ENCODE measurements around the gene BUD13. TPM values are rescaled to one million over a fixed set of nuclear protein-coding genes. Genes with fewer than 3 reads are reported as not detected.

BUD13 gene, protein sequence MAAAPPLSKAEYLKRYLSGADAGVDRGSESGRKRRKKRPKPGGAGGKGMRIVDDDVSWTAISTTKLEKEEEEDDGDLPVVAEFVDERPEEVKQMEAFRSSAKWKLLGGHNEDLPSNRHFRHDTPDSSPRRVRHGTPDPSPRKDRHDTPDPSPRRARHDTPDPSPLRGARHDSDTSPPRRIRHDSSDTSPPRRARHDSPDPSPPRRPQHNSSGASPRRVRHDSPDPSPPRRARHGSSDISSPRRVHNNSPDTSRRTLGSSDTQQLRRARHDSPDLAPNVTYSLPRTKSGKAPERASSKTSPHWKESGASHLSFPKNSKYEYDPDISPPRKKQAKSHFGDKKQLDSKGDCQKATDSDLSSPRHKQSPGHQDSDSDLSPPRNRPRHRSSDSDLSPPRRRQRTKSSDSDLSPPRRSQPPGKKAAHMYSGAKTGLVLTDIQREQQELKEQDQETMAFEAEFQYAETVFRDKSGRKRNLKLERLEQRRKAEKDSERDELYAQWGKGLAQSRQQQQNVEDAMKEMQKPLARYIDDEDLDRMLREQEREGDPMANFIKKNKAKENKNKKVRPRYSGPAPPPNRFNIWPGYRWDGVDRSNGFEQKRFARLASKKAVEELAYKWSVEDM
- polyA plus RNA-seq, result 21.3 TPM
- long read RNA-seq, donor 1, partial matches to known transcripts, result 0 of 4 reads
- long read RNA-seq, donor 1, other reads (novel, unspliced or antisense), result 0 of 4 reads
- long read RNA-seq, donor 2, transcript BUD13-201 (10 exons, 2,196 nt), result major isoform, 5 of 22,496 reads
- long read RNA-seq, donor 2, partial matches to known transcripts, result 21,162 of 22,496 reads
- long read RNA-seq, donor 2, other reads (novel, unspliced or antisense), result 1,329 of 22,496 reads
- long read RNA-seq, donor 3, result 0 reads
- long read RNA-seq, donor 4, result 0 reads
- long read RNA-seq, donor 5, partial matches to known transcripts, result 0 of 2 reads
- long read RNA-seq, donor 5, other reads (novel, unspliced or antisense), result 0 of 2 reads
- long read RNA-seq, donor 6, transcript BUD13-201 (10 exons, 2,196 nt), result major isoform, 5 of 18 reads
- long read RNA-seq, donor 6, partial matches to known transcripts, result 13 of 18 reads
- long read RNA-seq, donor 6, other reads (novel, unspliced or antisense), result 0 of 18 reads
- long read RNA-seq, donor 7, transcript BUD13-201 (10 exons, 2,196 nt), result major isoform, 5 of 10 reads
- long read RNA-seq, donor 7, partial matches to known transcripts, result 5 of 10 reads
- long read RNA-seq, donor 7, other reads (novel, unspliced or antisense), result 0 of 10 reads
- long read RNA-seq, donor 8, transcript BUD13-201 (10 exons, 2,196 nt), result major isoform, 5 of 22 reads
- long read RNA-seq, donor 8, partial matches to known transcripts, result 17 of 22 reads
- long read RNA-seq, donor 8, other reads (novel, unspliced or antisense), result 0 of 22 reads
- long read RNA-seq, donor 9, partial matches to known transcripts, result 9,799 of 10,375 reads
- long read RNA-seq, donor 9, other reads (novel, unspliced or antisense), result 573 of 10,375 reads
- long read RNA-seq, donor 10, transcript BUD13-201 (10 exons, 2,196 nt), result major isoform, 9 of 9 reads
- long read RNA-seq, donor 10, partial matches to known transcripts, result 0 of 9 reads
- long read RNA-seq, donor 10, other reads (novel, unspliced or antisense), result 0 of 9 reads
- long read RNA-seq, donor 11, transcript BUD13-201 (10 exons, 2,196 nt), result major isoform, 6 of 6 reads
- long read RNA-seq, donor 11, partial matches to known transcripts, result 0 of 6 reads
- long read RNA-seq, donor 11, other reads (novel, unspliced or antisense), result 0 of 6 reads

DNA sequence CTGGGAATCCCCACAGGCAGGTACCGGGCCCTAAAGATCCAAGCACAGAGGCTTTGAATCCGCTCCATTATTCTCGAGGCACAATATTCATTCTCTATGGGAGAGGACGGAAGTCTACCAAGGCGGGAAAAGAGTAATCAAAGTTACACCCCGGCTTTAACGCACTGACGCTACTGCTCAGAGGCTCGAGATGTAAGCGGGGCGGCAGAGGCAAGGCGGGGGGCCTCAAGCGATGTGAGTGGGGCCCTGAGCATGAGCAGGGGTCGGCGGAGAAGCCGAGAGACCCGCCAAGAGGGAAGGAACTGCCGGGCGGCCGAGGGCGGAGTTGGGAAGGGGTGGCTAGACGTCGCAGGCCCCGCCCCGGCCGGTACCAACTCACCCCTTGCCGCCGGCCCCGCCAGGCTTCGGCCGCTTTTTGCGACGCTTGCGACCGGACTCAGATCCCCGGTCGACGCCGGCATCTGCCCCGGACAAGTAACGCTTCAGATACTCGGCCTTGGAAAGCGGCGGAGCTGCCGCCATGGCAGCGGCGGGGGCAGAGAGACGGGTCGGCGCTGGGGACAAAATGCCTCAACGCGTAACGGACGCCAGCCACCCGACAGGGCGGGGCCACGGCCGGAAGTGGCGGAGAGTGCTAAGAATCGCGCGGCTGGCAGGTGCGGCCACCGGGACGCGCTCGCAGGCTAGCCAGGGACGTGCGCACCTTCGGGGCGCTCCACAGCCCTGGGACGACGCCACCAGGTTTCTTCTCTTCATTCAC, at the start of gene BUD13:
BUD13 (minus strand) TSS at position 545 of the 760 bp plus-strand sequence; CDS start at position 522, 23 bp downstream.
- WGBS (ENCODE audit: insufficient coverage, low lambda C conversion rate), result no CpG with 5 or more reads among the region's 73 CpGs
- peak; percentile 85 to 96 for DNase-seq

DNA sequence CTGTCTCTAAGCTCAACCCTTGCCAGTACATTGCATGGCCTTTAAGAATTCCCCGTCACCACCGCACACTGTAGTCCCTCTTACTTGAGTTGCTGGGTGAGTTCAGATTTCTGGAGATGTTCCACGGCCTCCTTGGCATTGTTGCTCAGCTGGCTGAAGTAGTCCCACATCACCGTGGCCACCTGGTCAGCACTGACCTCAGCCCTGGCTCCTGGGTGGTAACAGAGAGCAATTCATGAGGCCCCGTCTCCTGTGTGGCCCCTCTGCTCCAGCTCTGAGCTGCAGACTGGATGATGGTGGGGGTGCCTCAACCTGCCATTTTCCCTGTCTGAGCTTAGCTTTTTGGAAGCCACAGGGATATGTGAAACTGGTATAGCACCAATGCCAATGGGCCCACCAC, 49.8 kb upstream of the BUD13 start:
- Histone ChIP-seq H3K4me1 (ENCODE audit: control insufficient read depth, insufficient read depth, low read length) (peaks cover 59% of the 10 kb centered on the region), H3K27me3 (ENCODE audit: control insufficient read depth, insufficient read depth, low read length) (no peaks in the 10 kb centered on the region), H3K27ac (ENCODE audit: low read length) (peak overlapping the region; percentile 82), H3K36me3 (ENCODE audit: control insufficient read depth, insufficient read depth, low read length) (peaks cover 13% of the 10 kb centered on the region), H3K9me3 (ENCODE audit: control insufficient read depth, low read depth, low read length) (peaks cover 7% of the 10 kb centered on the region), H3K4me3 (ENCODE audit: low read length) (peak overlapping the region; percentile 42)
- DNase-seq, result peak in 1 of 2 donors; percentile 8
- no CpG with 5 or more reads among the region's 5 CpGs for WGBS (ENCODE audit: insufficient coverage, low lambda C conversion rate)

More for the DNA sequence above, at the start of gene BUD13:
- Histone ChIP-seq H3K27ac (ENCODE audit: low read length) (peak within 1 kb of the TSS; percentile 85), H3K4me1 (ENCODE audit: control insufficient read depth, insufficient read depth, low read length) (peaks cover 11% of the 10 kb centered on the region), H3K9me3 (ENCODE audit: control insufficient read depth, low read depth, low read length) (no peaks in the 10 kb centered on the region), H3K36me3 (ENCODE audit: control insufficient read depth, insufficient read depth, low read length) (peaks cover 20% of the 10 kb centered on the region), H3K4me3 (ENCODE audit: low read length) (peak within 1 kb of the TSS; percentile 93), H3K27me3 (ENCODE audit: control insufficient read depth, insufficient read depth, low read length) (no peaks in the 10 kb centered on the region)

DNA sequence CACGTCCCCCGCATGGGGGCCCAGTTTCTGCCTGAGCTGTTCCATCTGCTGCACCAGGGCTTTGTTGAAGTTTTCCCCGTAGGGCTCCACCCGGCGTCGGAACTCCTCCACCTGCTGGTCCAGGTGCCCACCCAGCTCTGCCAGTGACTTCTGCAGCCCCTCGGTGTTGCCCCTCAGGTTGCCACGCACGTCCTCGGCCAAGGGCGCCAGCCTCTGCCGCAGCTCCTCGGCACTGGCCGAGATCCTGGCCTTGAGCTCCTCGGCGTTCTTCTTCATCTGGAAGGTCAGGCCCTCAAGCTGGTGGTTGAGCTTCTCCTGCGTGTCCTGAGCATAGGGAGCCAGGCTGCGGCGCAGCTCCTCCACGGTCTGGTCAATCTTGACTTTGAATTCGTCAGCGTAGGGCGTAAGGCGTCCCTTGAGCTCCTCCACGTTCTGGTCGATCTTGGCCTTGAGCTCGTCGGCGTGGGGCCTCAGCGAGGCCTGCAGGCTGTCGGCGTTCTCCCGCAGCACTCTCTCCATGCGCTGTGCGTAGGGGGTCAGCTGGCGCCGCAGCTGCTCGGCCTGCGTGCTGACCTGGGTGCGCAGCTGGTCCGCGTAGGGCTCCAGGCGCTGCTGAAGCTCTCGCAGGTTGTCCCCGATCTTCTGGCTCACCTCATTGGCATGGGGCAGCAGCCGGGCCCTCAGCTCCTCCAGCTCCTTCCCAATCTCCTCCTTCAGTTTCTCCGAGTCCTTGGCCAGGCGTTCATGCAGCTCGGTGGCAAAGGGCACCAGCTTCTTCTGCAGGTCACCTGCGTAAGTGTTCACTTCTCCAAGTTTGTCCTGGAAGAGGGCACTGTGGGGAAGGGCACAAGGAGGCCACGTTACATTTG, 48.5 kb upstream of the BUD13 start:
- peak overlapping the region; percentile 82 for H3K27ac ChIP-seq (ENCODE audit: low read length)
- H3K27me3 ChIP-seq (ENCODE audit: control insufficient read depth, insufficient read depth, low read length), result no peaks in the 10 kb centered on the region
- H3K9me3 ChIP-seq (ENCODE audit: control insufficient read depth, low read depth, low read length), result peaks cover 7% of the 10 kb centered on the region
- peak in 1 of 2 donors; percentile 10 for DNase-seq
- peaks cover 46% of the 10 kb centered on the region for H3K4me1 ChIP-seq (ENCODE audit: control insufficient read depth, insufficient read depth, low read length)
- H3K36me3 ChIP-seq (ENCODE audit: control insufficient read depth, insufficient read depth, low read length), result peaks cover 13% of the 10 kb centered on the region
- WGBS (ENCODE audit: insufficient coverage, low lambda C conversion rate), result no CpG with 5 or more reads among the region's 51 CpGs
- peak overlapping the region; percentile 42 for H3K4me3 ChIP-seq (ENCODE audit: low read length)

DNA sequence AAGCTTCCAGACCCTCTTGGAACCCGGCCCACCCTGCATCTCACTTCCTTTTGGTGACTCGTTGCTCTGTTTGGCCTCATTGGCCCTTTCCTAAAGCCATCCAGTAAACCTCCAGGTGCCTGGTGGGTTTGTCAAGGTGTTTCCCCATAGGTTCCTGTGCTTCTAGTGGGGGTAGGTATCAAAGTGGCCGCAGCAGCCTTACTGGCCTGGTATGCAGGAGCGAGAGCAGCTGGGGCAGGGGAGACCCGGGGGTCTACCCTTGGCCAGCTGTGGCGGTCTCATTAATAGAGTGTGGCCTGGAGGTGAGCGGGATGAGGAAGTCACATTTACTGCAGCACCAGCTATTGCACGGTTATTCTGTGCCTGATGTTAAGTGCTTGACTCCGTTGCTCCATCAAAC, 46.3 kb upstream of the BUD13 start:
- H3K4me1 ChIP-seq (ENCODE audit: control insufficient read depth, insufficient read depth, low read length), result peaks cover 40% of the 10 kb centered on the region
- H3K27me3 ChIP-seq (ENCODE audit: control insufficient read depth, insufficient read depth, low read length), result no peaks in the 10 kb centered on the region
- DNase-seq, result no peak
- H3K36me3 ChIP-seq (ENCODE audit: control insufficient read depth, insufficient read depth, low read length), result peaks cover 13% of the 10 kb centered on the region
- H3K27ac ChIP-seq (ENCODE audit: low read length), result no peak overlapping the region
- H3K9me3 ChIP-seq (ENCODE audit: control insufficient read depth, low read depth, low read length), result peaks cover 7% of the 10 kb centered on the region
- no CpG with 5 or more reads among the region's 9 CpGs for WGBS (ENCODE audit: insufficient coverage, low lambda C conversion rate)
- H3K4me3 ChIP-seq (ENCODE audit: low read length), result no peak overlapping the region

DNA sequence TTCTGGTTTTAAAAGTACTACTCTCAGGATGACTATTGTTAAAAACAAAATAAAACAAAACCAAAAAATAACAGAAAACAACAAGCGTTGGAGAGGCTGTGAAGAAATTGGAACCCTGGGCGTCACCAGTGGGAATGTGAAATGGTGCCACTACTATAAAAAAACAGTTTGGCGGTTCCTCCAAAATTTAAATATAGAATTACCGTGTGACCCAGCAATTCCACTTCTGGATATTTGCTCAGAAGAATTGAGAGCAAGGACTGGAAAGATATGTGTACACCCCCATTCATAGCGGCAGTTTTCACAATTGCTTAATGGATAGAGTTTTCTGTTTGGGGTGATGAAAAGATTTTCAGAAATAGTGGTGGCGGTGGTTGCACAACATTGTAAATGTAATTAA, 41.7 kb upstream of the BUD13 start:
- H3K27ac ChIP-seq (ENCODE audit: low read length), result peak overlapping the region; percentile 39
- WGBS (ENCODE audit: insufficient coverage, low lambda C conversion rate), result 95% methylated on average over 4 of the region's 6 CpGs
- H3K4me3 ChIP-seq (ENCODE audit: low read length), result no peak overlapping the region
- H3K36me3 ChIP-seq (ENCODE audit: control insufficient read depth, insufficient read depth, low read length), result no peaks in the 10 kb centered on the region
- H3K27me3 ChIP-seq (ENCODE audit: control insufficient read depth, insufficient read depth, low read length), result no peaks in the 10 kb centered on the region
- H3K4me1 ChIP-seq (ENCODE audit: control insufficient read depth, insufficient read depth, low read length), result peaks cover 27% of the 10 kb centered on the region
- no peaks in the 10 kb centered on the region for H3K9me3 ChIP-seq (ENCODE audit: control insufficient read depth, low read depth, low read length)
- no peak for DNase-seq

DNA sequence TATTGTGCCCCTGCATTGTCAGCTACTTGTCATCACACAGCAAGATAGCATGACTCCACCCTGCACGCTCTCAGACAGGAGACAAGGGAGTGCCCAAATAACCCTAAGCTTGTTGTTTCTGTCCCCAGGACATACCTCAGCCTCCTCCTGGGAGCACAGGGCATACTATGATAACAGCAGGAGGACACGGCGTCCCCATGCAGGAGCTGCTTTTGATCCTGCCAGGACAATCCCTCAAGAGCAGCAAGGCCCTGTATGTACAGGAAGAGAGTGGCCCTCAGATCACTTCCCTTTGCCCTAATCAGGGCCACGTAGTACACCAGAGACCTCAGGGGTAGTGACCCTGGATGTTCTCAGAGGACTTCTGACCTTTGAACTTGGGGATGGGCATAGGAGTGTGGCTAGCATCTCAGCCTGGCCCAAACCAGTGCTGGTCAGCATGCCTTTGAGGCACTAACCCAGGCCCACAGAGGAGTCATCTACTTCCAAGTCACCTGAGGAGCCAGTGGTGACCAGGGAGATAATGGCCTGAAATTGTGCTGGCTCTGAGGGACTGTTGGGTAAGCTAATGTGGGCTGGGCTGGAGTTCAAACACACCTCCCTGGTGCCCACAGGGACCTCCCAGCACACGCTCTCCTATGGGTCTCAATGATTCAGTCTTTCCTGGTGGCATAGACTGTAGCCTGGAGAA, 41.1 kb upstream of the BUD13 start:
- H3K4me3 ChIP-seq (ENCODE audit: low read length), result no peak overlapping the region
- DNase-seq, result peak; percentile 53 to 78
- 40% methylated on average over 1 of the region's 5 CpGs for WGBS (ENCODE audit: insufficient coverage, low lambda C conversion rate)
- H3K4me1 ChIP-seq (ENCODE audit: control insufficient read depth, insufficient read depth, low read length), result peaks cover 30% of the 10 kb centered on the region
- H3K9me3 ChIP-seq (ENCODE audit: control insufficient read depth, low read depth, low read length), result no peaks in the 10 kb centered on the region
- H3K36me3 ChIP-seq (ENCODE audit: control insufficient read depth, insufficient read depth, low read length), result no peaks in the 10 kb centered on the region
- peak overlapping the region; percentile 39 for H3K27ac ChIP-seq (ENCODE audit: low read length)
- H3K27me3 ChIP-seq (ENCODE audit: control insufficient read depth, insufficient read depth, low read length), result no peaks in the 10 kb centered on the region

DNA sequence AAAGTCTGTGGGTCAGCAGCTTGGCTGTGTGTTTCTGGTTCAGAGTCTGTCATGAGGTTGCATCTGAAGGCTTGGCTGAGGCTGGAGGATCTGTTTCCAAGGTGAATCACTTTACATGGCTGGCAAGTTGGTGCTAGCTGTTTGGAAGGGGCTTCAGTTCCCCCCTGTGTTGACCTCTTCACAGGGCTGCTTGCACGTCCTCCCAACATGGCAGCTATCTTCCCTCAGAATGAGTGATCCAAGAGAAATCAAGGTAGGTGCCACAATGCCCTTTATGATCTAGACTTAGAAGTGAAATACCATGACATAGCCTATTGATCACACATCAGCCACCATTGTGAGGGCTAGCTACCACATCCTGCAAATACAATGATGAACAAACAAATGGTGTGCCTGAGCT, 40.4 kb upstream of the BUD13 start:
- DNase-seq, result no peak
- WGBS (ENCODE audit: insufficient coverage, low lambda C conversion rate), result no CpG with 5 or more reads among the region's 1 CpG
- Histone ChIP-seq H3K9me3 (ENCODE audit: control insufficient read depth, low read depth, low read length) (no peaks in the 10 kb centered on the region), H3K4me3 (ENCODE audit: low read length) (no peak overlapping the region), H3K27ac (ENCODE audit: low read length) (peak overlapping the region; percentile 39), H3K36me3 (ENCODE audit: control insufficient read depth, insufficient read depth, low read length) (no peaks in the 10 kb centered on the region), H3K27me3 (ENCODE audit: control insufficient read depth, insufficient read depth, low read length) (no peaks in the 10 kb centered on the region), H3K4me1 (ENCODE audit: control insufficient read depth, insufficient read depth, low read length) (peaks cover 37% of the 10 kb centered on the region)

DNA sequence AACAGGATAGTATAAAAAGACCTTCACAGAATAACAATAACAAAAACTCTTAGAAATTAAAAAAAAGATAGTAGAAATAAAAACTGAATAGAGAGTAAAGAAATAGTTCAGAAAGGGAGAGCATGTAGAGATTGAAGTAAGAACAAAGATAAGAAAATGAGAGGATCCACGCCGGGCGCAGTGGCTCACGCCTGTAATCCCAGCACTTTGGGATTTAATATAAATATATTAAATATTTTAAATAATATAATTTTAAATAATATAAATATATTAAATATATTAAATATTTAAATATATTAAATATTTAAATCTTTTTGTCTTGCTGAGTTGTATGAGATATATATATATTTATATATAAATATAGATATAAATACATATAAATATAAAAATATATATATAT, 39.3 kb upstream of the BUD13 start:
- no peaks in the 10 kb centered on the region for H3K36me3 ChIP-seq (ENCODE audit: control insufficient read depth, insufficient read depth, low read length)
- 87% methylated on average over 4 of the region's 4 CpGs for WGBS (ENCODE audit: insufficient coverage, low lambda C conversion rate)
- H3K4me1 ChIP-seq (ENCODE audit: control insufficient read depth, insufficient read depth, low read length), result peaks cover 47% of the 10 kb centered on the region
- no peaks in the 10 kb centered on the region for H3K27me3 ChIP-seq (ENCODE audit: control insufficient read depth, insufficient read depth, low read length)
- no peak overlapping the region for H3K4me3 ChIP-seq (ENCODE audit: low read length)
- H3K27ac ChIP-seq (ENCODE audit: low read length), result no peak overlapping the region
- H3K9me3 ChIP-seq (ENCODE audit: control insufficient read depth, low read depth, low read length), result no peaks in the 10 kb centered on the region
- no peak for DNase-seq

Data from large intestine (tissue), 12 donors.